Measurements from ENCODE around the gene ORC3.
"Not testable (repeated sequence)": the region's sequence is repeated elsewhere in the genome, so short reads cannot be mapped to it uniquely, and the experiment has no call there.

The ORC3 gene

DNA sequence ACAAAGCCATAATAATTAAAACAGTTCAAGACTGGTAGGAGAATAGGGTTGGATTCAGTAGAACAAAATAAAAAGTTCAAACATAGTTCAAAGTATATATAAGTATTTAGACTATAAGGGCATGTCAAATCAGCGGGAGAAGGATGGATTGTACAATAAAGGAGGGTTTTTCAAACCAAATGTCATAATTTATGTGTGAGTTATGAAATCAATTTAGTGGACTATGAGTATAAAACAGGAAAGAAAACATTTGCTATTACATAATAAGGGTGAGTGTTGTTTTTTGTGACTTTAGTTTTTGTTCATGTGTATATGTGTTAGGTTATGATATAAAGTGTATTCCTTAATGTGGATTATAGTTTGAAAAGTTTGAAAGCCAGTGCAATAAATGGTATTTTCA is 10.6 kb downstream of the ORC3 start:
- no peak for DNase-seq (ENCODE audit: low spot score)

DNA sequence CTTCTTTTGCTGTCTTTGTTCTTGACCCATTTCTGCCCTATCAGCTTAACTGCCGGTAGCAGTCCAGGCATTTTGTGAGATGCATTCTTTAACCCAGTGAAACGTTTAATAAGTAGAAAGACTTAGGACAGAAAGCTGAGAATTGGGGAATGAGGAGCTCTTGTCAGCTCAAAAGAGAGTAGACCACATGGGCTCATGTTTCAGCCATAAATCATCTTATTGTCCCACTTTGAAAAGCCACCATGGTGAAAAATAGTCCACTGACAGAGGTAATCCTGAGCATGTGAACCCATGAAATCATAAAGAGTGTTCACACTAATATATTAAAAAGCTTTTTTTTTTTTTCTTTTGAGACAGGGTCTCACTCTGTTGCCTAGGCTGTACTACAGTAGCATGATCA is 16.3 kb downstream of the ORC3 start:
- DNase-seq (ENCODE audit: low spot score): no peak

- no peak for DNase-seq (ENCODE audit: low spot score)
Observed at GRCh38 chr6:87608802-87609201, 18.9 kb downstream of the ORC3 start.

DNA sequence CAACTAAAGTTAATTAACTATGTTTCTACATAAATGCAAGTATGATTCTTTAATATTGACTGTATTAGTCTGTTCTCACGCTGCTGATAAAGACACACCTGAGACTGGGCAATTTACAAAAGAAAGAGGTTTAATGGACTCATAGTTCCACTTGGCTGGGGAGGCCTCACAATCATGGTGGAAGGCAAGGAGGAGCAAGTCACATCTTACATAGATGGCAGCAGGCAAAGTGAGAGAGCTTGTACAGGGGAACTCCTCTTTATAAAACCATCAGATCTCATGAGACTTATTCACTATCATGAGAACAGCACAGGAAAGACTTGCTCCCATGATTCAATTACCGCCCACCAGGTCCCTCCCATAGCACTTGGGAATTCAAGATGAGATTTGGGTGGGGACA is 23.1 kb downstream of the ORC3 start:
- DNase-seq (ENCODE audit: low spot score): not testable (repeated sequence)

GRCh38 chr6:87617405-87617804 is 27.5 kb downstream of the ORC3 start:
- no peak for DNase-seq (ENCODE audit: low spot score)

DNA sequence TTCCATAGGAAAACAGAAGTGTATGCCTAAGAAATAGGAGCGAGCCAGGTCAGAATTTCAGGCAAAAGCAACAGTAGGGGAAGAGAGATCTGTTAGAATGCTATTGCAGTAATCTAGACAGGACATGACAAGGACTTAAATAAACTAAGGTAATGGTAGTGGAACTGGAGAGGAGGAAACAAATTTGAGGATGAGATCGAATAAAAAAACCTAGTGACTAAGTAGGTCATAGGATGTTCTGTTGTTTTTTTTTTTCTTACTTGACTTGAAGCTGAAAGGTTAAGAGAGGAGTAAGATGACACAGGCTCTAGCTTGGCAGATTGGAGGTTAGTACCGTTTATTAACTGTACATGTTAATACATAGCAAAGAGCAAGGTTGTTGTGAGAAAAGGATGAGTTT is 28.6 kb downstream of the ORC3 start:
- DNase-seq (ENCODE audit: low spot score): no peak

DNA sequence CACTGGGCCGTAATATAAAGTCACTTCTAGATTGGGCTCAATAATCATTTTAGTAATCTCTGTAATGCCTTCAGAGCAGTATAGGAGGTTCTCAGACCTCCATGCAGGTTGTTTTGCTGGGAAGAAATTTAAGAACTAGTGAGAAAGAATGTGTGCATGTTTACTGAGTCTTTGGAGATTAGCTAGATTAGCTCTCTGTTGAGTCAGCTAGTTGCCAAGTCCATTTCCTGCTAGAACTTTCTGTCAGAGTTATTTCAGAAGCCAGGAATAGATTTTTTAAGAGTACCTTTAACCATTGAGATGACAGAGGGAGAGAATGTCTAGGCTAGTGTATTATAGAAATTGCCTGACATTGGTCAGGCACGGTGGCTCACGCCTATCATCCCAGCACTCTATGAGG is 33.3 kb downstream of the ORC3 start:
- no peak for DNase-seq (ENCODE audit: low spot score)

DNA sequence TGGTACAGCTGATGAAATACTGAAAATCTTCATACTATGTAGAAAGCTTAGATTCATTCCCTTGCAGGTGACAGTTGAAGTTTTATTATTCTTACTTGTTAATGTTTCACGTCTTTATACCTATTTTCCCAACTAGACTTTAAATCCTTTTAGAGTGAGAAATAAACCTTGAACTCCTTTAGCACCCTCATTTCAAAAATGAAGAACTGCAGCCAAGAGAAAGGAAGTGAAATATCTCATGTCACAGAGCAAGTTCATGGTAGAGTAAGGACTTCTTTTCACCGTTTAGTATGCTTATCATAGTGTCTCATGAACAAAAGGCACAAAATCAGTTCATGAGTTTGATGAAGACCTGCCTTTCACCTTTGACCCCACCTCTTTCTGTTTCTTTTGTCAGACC is 38.5 kb downstream of the ORC3 start:
- no peak for DNase-seq (ENCODE audit: low spot score)

GRCh38 chr6:87628881-87629280 is 38.9 kb downstream of the ORC3 start:
- no peak for DNase-seq (ENCODE audit: low spot score)

- DNase-seq (ENCODE audit: low spot score): no peak
Observed at GRCh38 chr6:87630746-87631145, 40.8 kb downstream of the ORC3 start.

DNA sequence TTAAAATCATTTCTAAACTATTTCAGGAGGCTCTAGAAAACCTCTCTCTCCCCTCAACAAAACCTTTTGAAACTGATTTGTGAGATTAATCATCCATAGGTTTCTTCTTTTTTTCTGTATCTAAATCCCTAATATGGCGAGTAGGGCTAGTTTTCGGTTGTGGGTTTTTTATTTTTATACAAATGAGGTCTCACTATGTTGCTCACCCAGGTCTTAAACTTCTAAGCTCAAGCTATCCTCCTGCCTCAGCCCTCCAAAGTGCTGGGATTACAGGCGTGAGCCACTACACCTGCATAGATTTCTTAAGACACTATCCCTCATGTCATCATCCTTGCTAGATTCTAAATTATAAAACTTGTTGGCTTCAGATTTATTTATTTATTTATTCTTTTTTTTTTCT is 43.9 kb downstream of the ORC3 start:
- no peak for DNase-seq (ENCODE audit: low spot score)

- no peak for DNase-seq (ENCODE audit: low spot score)
Observed at GRCh38 chr6:87636315-87636714, 46.4 kb downstream of the ORC3 start.

DNA sequence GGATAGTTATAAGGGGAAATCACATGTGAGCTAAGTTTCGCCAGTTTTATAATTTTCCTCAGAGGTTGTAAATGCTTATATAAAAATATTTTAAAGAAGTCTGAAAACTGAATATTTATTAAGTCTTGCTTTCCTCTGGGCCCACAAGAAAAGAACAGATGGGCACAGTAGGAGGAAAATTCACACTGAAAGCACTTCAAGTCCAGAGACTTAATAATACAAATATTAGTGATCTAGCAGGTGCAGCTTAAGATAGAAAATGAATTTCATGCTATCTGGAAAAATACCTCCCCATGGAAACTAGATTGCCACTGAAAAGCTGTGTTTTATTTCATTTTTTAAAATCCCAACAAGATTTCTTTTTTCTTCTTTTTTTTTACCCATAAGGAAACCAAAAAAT is 47.2 kb downstream of the ORC3 start:
- no peak for DNase-seq (ENCODE audit: low spot score)

- no peak for DNase-seq (ENCODE audit: low spot score)
Observed at GRCh38 chr6:87639373-87639772, 49.4 kb downstream of the ORC3 start.

DNA sequence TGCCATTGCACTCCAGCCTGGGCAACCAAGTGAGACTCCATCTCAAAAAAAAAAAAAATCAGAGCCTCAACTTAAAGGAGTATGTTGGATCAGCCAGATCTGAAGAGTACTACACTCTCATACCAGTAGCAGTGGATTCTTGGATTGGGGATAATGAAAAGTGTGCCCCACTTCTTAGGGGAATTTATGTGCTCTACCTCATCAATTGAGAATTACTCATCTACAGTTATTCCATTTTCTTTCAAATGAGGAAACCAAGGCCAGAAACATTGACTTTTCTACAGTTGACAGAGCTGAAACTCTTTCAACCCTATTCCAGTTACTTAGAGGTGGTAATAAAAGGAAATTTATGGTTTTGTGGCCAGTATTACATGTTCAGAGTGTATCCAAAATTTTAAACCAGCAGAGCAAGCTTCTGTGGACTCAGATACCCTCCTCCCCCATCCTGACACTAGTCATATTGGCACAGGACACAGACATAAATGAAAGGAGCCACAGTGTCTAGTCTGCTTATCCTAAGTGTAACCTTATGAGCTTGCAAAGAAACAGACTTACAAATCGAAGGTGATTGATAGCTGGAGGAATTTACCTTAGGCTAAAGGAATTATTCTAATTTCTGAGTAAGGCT is 51.2 kb downstream of the ORC3 start:
- no peak for DNase-seq (ENCODE audit: low spot score)

DNA sequence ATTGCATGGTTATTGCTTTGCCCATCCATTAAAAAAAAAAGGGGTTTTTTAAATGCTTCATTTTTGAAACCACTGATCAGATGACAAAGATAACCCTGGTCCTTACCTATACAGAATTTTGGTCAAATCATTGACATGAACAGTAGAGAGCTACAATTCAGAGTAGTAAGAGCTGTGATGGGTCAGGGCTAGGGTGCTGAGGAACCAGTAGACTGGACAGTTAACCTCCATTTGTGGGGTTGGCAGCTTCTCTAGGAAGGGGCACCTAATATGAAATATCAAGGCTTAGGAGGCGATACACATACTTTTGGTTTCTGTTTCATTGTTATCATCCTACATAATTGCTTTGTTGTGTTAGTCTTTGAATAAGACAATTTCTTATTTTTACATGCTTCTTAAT is 55.1 kb downstream of the ORC3 start:
- no peak for DNase-seq (ENCODE audit: low spot score)

DNA sequence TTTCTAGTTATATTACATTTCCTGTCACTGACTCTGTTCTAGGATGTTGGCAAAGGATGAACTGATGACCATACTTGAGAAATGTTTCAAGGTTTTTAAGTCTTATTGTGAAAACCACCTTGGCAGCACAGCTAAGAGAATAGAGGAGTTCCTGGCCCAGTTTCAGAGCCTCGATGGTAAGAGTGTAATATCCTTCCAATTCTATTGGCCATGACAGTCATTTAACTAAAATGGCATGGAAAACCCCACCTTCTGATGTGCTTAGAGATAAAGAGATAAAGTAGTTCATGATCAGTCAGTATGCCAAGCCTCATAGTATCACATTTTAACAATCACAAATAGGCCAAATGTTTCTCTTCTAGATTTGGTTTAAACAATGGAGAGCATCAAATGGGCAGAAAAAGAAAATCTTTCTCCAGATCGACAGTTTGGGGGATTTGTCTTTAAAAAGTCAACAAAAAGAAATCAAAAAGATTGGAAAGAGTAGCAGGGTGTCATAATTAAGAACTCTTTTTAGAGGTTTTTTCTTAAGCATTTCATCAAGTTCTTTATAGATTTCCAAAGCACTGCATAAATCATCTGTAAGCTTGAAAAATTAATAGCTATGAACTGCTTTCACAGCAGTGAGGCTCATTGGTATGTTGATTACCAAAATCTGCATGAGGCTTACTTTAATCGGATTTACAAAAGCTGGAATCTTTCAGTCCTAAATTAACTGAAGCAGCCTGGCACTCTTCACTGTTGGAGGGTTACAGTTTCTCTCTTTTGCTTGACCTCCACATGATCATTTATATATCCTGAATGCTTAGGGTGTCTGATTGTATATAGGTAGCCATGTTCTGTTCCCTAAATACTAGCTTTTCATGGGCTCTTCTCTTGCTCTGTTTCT is 63.4 kb downstream of the ORC3 start:
- DNase-seq (ENCODE audit: low spot score): no peak

DNA sequence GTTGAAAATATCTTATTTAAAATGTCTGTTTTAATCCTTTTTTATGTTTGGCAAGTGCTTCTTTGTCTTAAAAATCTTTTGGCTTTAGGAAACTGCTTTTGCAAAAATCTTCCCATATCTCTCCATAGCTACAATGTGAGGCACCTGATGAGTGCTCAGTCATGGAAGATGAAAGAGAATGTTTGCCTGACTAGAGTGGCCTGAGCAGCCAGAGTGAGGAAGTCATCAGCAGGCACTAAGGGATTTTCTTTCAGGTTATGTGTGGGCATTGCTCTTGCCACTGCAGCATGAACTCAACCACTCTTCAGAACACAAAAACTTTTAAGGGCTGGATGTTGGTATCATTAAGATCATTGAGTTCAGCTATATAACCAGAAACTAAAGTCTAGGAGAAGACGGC is 64.2 kb downstream of the ORC3 start:
- DNase-seq (ENCODE audit: low spot score): no peak

GRCh38 chr6:87654875-87655454 is 65.0 kb downstream of the ORC3 start:
- no peak for DNase-seq (ENCODE audit: low spot score)

- DNase-seq (ENCODE audit: low spot score): no peak
Observed at GRCh38 chr6:87655824-87656223, 65.9 kb downstream of the ORC3 start.

- no peak for DNase-seq (ENCODE audit: low spot score)
Observed at GRCh38 chr6:87656857-87657256, 66.9 kb downstream of the ORC3 start.

- no peak for DNase-seq (ENCODE audit: low spot score)
Observed at GRCh38 chr6:87658516-87658915, 68.6 kb downstream of the ORC3 start.

DNA sequence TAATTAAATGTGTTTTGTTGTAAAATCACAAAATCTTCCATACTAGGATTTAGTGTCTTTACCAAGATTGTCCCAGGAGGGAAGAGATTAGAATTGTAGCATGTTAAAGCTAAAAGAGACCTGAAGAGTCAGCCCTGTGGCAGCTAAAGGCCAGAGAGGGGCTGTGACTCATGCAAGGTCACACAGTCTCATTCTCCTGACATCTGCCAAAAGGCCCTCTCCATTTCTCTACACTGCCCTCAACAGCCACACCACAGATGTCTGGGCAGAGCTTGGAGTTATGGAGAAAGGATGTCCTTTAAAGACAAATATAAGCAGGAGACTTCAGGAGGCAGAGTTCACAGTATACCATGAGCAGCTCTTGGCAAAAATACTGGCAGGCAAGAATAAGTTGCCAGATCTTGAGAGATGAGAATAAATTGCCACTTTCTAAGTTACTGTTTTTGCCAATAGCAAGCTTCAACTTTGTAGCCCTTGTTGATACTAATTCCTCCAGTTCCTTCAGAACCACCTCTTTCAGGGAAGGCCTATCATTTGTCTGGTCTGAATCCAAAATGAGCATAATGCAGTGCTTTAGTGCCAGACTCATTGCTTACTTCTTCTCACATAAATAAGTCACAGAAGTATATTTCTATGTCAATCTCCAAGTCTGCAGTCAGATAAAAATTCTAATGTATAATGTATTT is 70.4 kb downstream of the ORC3 start:
- DNase-seq (ENCODE audit: low spot score): no peak
